Stimulated activated memory B cell treated with anti-CD40 and anti-IgM and Interleukin-4, amounts not matched to agents 10 μg/mL and 1 μg/mL and 100 μg/mL, for 72 hours (primary cell): Measurements from ENCODE around the gene GRPEL1.

ENCODE experiments used
- ATAC-seq: fragments of 150-1000 bp; cut with Tn5 transposase; 2 replicates; pipeline ENCODE4 v1.10.0; 2021
- H3K27ac Mint-ChIP-seq: one replicate; pipeline ENCODE4 v1.8.0; 2022; ENCODE audit warnings: mild to moderate bottlenecking, mixed read lengths
- H3K27me3 Mint-ChIP-seq: one replicate; pipeline ENCODE4 v1.8.0; 2022; ENCODE audit warnings: mixed read lengths
- H3K36me3 Mint-ChIP-seq: one replicate; pipeline ENCODE4 v1.8.0; 2022; ENCODE audit warnings: mixed read lengths
- H3K4me1 Mint-ChIP-seq: one replicate; pipeline ENCODE4 v1.8.0; 2022; ENCODE audit warnings: mixed read lengths
- H3K4me3 Mint-ChIP-seq: one replicate; pipeline ENCODE4 v1.8.0; 2022; ENCODE audit warnings: mild to moderate bottlenecking, moderate library complexity, mixed read lengths
- H3K9me3 Mint-ChIP-seq: one replicate; pipeline ENCODE4 v1.8.0; 2022; ENCODE audit warnings: mixed read lengths

GRPEL1 gene

GRCh38 chr4:7046971-7047370 lies 20.9 kb downstream of the GRPEL1 start:
- ATAC-seq, result no peak
- no peaks in the 10 kb centered on the region for H3K27me3 Mint-ChIP-seq
- peak overlapping the region; percentile 94 for H3K4me3 Mint-ChIP-seq
- peaks cover 60% of the 10 kb centered on the region for H3K4me1 Mint-ChIP-seq
- peaks cover 16% of the 10 kb centered on the region for H3K36me3 Mint-ChIP-seq
- H3K9me3 Mint-ChIP-seq, result no peaks in the 10 kb centered on the region
- H3K27ac Mint-ChIP-seq, result peak overlapping the region; percentile 73

DNA sequence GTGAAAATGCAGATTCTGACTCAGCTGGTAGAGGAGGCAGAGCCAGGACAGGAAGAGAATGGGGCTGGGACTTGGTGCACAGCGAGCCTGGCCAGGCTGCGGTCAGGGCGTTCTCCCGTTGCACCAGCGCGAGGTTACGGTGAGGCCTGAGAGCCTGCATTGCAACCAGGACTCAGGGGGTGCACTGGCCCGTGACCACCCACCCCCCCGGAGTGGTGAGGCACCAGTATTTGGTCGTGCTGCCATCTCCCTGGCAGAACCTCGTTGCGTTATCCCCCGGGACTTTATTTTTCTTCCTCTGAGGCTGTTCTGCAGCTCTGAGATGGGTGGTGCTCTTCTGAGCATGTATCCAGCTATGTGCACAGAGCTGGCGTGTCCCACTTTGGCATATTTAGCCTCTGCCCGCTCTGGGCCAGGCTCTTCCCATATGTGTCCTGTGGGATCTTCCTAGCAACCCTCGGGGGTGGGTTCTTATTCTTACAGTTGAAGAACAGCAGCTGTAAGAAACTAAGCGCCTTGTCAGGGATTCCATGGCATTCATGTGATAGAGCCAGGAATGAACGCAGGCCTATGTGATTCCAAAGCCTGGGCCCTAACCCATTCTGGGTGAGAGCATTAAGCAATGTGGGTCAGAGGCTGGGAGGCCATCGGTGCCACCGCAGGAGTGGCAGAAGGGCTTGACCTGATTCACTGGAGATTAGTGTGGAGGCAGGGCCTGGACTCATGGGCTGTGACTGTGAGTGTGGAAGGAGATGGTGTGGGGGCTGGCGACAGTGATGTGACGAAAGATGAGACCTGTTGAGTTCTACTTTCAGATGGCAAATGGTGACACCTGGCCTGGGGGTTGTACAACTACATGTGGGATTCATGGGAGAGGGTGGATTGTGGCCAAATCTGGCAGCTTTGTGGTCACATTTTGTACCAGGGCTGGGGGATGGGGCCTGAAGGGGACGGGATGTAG lies 21.6 kb downstream of the GRPEL1 start:
- no peaks in the 10 kb centered on the region for H3K27me3 Mint-ChIP-seq
- peaks cover 16% of the 10 kb centered on the region for H3K36me3 Mint-ChIP-seq

DNA sequence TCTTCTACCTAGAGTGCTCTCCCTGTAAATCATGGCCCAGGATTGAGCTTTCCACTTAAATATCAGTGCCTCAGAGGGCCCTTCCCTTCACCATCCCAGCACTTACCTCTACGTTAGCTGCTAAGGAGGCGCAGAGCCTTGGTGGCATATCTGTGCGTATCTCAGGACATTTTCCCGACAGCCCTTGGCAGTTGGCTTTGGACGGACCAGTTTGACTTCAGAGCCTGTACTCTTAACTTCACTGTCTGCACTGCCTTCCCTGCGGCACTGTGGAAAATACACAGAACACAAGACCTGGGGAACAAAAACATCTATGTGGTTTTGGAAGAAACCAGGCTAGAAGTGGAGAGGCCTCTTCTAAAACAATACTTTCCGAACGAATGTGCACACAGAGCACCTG lies 22.3 kb downstream of the GRPEL1 start:
- Mint-ChIP-seq H3K4me1 (peaks cover 65% of the 10 kb centered on the region), H3K9me3 (no peaks in the 10 kb centered on the region), H3K27me3 (no peaks in the 10 kb centered on the region), H3K4me3 (peak overlapping the region; percentile 94), H3K36me3 (peaks cover 16% of the 10 kb centered on the region), H3K27ac (peak overlapping the region; percentile 73)
- no peak for ATAC-seq

More for the DNA sequence above, 21.6 kb downstream of the GRPEL1 start:
- Mint-ChIP-seq H3K27ac (peak overlapping the region; percentile 73), H3K9me3 (no peaks in the 10 kb centered on the region), H3K4me1 (peaks cover 65% of the 10 kb centered on the region), H3K4me3 (peak overlapping the region; percentile 94)
- peak; percentile 56 for ATAC-seq

- H3K36me3 Mint-ChIP-seq, result peaks cover 16% of the 10 kb centered on the region
- no peaks in the 10 kb centered on the region for H3K27me3 Mint-ChIP-seq
- peaks cover 60% of the 10 kb centered on the region for H3K4me1 Mint-ChIP-seq
- H3K9me3 Mint-ChIP-seq, result no peaks in the 10 kb centered on the region
- no peak for ATAC-seq
- peak overlapping the region; percentile 94 for H3K4me3 Mint-ChIP-seq
- H3K27ac Mint-ChIP-seq, result peak overlapping the region; percentile 73
Measured at GRCh38 chr4:7044137-7044930, 23.5 kb downstream of the GRPEL1 start.

GRCh38 chr4:7043284-7044136 lies 24.4 kb downstream of the GRPEL1 start, which contains the start of gene TADA2B:
Gene TADA2B, plus strand, starts transcription at chr4:7043372. Its CDS starts 208 bp downstream, at chr4:7043580.
- peaks cover 12% of the 10 kb centered on the region for H3K36me3 Mint-ChIP-seq
- no peaks in the 10 kb centered on the region for H3K9me3 Mint-ChIP-seq

DNA sequence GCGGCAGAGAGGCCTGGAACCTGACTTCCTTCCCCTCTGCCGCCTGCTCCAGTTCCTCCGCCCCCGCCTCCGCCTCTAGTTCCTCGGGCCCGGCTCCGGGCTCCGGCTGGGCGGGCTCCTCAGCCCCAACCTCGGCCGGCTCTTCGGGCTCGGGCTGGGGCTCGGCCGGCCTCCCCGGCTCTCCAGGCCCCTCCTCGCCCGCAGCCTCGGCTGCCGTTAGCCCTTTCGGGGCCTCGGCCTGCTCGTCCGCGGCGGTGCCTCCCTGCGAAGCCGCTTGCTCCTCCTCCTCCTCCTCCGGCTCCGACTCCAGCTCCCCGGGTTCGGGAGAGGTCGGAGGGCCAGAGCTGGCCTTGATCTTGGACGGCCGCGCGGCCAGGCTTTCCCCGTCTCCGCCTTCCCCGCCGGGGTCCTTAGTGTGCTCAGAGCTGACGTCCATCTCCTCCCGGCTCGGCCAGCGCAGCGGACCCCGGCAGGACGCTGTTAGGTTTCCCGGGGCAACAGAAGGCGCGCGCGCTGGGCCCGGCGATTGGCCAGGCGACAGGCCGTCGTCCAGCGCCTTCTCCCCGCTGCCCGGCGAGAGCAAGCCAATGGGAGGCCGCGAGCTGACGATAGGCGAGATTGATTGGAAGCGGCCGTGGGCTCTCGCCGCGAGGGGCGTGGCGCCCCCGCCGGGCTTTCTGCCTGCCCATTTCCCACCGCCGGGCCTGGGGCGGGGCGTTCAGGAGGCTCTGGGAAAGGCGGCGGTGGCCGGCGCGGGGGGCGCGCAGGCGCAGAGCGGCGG lies 25.2 kb downstream of the GRPEL1 start:
- Mint-ChIP-seq H3K9me3 (no peaks in the 10 kb centered on the region), H3K27me3 (no peaks in the 10 kb centered on the region), H3K4me3 (peak overlapping the region; percentile 96), H3K27ac (peak overlapping the region; percentile 73), H3K36me3 (peaks cover 11% of the 10 kb centered on the region), H3K4me1 (peaks cover 55% of the 10 kb centered on the region)
- peak; percentile 96 for ATAC-seq

More at GRCh38 chr4:7043284-7044136, 24.4 kb downstream of the GRPEL1 start, which contains the start of gene TADA2B:
- H3K27me3 Mint-ChIP-seq, result no peaks in the 10 kb centered on the region
- ATAC-seq, result peak; percentile 61
- H3K27ac Mint-ChIP-seq, result peak within 1 kb of the TSS; percentile 73
- peaks cover 57% of the 10 kb centered on the region for H3K4me1 Mint-ChIP-seq
- peak within 1 kb of the TSS; percentile 96 for H3K4me3 Mint-ChIP-seq

DNA sequence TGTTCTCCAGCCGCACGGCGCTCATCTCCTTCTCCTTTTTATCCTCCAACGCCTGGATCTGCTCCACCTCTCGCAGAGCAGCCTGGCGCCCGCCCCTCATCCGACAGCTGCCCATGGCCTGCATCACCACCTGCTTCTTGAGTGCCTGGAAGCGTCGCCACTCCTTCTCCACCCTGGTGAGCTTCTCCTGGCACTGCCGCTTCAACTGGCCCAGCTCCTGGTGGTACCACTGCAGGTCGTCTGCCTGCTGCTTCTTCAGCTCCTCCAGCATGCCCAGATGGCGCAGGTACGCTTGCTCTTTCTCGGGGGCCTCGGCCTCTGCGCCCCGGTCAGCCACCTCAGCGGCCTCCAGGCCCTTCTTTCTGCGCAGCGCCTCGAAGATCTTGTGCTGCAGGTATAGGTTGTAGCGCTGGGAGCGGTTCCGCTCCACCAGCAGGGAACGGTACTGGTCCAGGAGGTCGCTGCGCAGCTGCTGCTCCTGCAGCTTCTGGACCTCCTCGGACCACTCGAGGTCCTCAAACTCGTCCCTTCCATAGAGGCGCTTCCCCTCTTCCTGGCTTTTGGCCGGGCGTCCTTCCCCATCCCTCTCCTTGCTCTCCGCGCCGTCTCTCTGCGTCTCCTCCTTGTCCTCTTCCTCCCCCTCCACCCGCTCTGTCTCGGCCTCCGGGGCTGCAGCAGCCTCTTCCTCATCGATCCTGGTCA lies 25.9 kb downstream of the GRPEL1 start:
- Mint-ChIP-seq H3K9me3 (no peaks in the 10 kb centered on the region), H3K4me3 (peak overlapping the region; percentile 96), H3K4me1 (peaks cover 48% of the 10 kb centered on the region), H3K36me3 (peaks cover 5% of the 10 kb centered on the region), H3K27ac (peak overlapping the region; percentile 73), H3K27me3 (no peaks in the 10 kb centered on the region)
- ATAC-seq, result no peak

DNA sequence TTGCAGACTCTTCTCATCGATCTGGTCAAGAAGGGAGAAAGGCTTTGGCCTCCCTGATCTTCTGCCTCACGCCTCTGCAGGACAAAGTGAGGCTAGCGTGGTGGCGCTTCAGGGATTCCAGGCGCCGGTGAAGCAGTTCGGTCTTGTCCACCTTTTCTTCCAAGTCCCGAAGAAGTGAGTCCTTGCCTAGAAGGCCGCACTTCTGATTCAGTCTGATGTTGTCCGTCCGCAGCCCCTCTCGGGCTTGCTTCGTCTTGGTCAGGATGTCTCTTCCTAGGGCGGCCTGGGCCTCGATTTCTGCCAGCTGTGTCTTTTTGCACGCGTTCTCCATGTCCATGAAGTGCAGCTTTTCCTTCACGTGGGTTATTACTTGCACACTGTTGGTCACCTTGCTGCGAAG lies 26.6 kb downstream of the GRPEL1 start:
- Mint-ChIP-seq H3K27ac (no peak overlapping the region), H3K27me3 (no peaks in the 10 kb centered on the region), H3K36me3 (peaks cover 5% of the 10 kb centered on the region), H3K9me3 (no peaks in the 10 kb centered on the region), H3K4me3 (no peak overlapping the region), H3K4me1 (peaks cover 40% of the 10 kb centered on the region)
- no peak for ATAC-seq

DNA sequence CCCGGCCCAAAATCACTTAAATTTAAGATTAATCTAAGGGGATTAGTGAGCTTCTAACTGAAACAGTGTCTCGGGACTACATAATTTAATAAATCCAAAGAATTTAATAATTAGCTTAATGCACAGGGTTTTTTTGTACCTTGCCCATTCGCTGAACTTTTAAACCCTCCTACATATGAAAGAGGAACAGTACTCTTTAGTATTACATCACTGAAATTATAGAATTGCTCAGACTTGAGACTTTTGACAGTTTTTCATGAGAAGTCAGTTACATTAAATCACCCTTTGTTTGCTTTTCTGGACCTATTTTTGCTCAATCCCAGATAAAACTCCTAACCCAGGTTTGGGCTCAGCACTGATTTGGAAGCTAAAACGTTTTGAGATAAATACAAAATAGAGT lies 27.1 kb downstream of the GRPEL1 start:
- H3K36me3 Mint-ChIP-seq, result peaks cover 5% of the 10 kb centered on the region
- H3K27me3 Mint-ChIP-seq, result no peaks in the 10 kb centered on the region
- H3K4me3 Mint-ChIP-seq, result no peak overlapping the region

DNA sequence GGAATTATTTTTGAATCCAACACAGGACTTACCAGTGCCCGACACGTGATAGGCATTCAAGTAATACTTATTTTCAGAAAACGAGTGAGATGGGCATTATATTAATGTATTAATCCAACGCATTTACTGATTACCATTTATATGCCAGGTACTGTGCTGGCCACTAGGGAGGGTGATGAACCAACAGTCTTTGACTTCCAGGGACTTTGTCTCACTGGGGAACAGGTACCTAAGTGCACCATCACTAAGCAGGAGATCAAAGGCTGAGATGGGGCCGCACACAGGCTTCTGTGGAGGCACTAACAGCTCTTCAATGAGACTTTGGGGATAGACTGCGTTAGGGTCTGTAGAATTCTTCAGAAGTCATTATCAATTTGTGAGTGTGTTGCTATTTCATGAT lies 30.4 kb downstream of the GRPEL1 start:
- H3K4me1 Mint-ChIP-seq, result peaks cover 10% of the 10 kb centered on the region
- H3K9me3 Mint-ChIP-seq, result no peaks in the 10 kb centered on the region
- no peaks in the 10 kb centered on the region for H3K36me3 Mint-ChIP-seq
- no peaks in the 10 kb centered on the region for H3K27me3 Mint-ChIP-seq
- H3K27ac Mint-ChIP-seq, result no peak overlapping the region
- no peak overlapping the region for H3K4me3 Mint-ChIP-seq
- ATAC-seq, result no peak

More for the DNA sequence above, 27.1 kb downstream of the GRPEL1 start:
- ATAC-seq, result no peak
- no peak overlapping the region for H3K27ac Mint-ChIP-seq
- H3K9me3 Mint-ChIP-seq, result no peaks in the 10 kb centered on the region
- H3K4me1 Mint-ChIP-seq, result peaks cover 36% of the 10 kb centered on the region

DNA sequence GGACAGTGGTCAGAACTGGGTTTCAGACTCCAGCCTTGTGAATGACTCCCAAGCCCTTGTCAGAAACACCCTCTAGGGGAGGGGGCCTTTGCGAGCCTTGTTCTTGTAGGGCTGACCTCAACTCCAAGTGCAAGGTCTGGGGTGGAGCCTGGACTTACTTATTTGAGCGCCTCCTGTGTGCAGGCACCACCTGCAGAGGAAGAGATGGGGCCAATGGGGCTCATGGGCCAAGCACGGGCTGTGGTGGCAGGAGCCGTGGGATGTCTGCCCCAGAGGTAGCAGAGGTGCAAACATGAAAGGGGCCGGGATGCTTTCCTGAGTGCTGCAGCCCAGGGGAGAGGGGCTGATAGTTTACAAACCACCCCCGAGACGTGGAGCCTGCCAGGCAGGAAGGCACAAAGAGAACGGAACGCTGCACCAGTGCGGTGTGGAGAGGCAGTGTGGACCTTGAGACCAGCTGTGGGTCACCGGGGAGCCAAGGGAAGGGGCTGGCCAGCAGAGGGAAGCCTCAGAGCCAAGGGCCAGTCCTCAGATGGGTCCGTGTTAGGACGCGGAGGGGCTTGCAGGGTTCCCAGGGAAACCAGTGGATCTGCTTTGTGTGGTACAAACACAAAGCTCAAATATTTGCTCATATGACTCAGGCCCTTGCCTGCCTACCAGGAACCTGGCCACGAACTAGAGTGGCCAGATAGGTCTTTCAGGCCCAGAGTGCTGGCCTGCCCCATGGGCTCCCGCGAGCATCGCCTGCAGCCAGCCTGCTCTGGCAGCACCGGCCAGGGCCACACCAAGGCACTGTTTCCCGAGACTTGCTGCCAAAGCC lies 33.4 kb downstream of the GRPEL1 start:
- no peak overlapping the region for H3K27ac Mint-ChIP-seq

GRCh38 chr4:7032596-7032995 lies 35.3 kb downstream of the GRPEL1 start:
- Mint-ChIP-seq H3K4me3 (no peak overlapping the region), H3K9me3 (no peaks in the 10 kb centered on the region), H3K36me3 (peaks cover 37% of the 10 kb centered on the region), H3K4me1 (peaks cover 13% of the 10 kb centered on the region), H3K27me3 (no peaks in the 10 kb centered on the region), H3K27ac (no peak overlapping the region)
- no peak for ATAC-seq

More for the DNA sequence above, 33.4 kb downstream of the GRPEL1 start:
- Mint-ChIP-seq H3K27me3 (no peaks in the 10 kb centered on the region), H3K4me3 (no peak overlapping the region), H3K4me1 (no peaks in the 10 kb centered on the region), H3K36me3 (peaks cover 20% of the 10 kb centered on the region), H3K9me3 (no peaks in the 10 kb centered on the region)
- ATAC-seq, result no peak
